Breast epithelium (tissue), 3 donors: ENCODE measurements around the gene CELF3.

Experiments
- POLR2A ChIP-seq: fragments of 450-650 bp; IDR thresholded peaks from one replicate; pipeline ENCODE4 v1.6.1; 2016; ENCODE audit warnings: antibody characterized with exemption, mild to moderate bottlenecking, moderate library complexity
- TF ChIP-seq, protein P1 (sequence below), 3 donors: fragments of 450-650 bp; IDR thresholded peaks; one replicate each; pipeline ENCODE4 v1.5.1; 2016 to 2017; ENCODE audit warnings: antibody characterized with exemption in 3 of 3, mild to moderate bottlenecking in 3 of 3, moderate library complexity in 3 of 3

GRCh38 chr1:151762941-151763921 is 46.6 kb upstream of the CELF3 start, which contains the start of gene MRPL9:
- TF ChIP-seq, protein P1, sequence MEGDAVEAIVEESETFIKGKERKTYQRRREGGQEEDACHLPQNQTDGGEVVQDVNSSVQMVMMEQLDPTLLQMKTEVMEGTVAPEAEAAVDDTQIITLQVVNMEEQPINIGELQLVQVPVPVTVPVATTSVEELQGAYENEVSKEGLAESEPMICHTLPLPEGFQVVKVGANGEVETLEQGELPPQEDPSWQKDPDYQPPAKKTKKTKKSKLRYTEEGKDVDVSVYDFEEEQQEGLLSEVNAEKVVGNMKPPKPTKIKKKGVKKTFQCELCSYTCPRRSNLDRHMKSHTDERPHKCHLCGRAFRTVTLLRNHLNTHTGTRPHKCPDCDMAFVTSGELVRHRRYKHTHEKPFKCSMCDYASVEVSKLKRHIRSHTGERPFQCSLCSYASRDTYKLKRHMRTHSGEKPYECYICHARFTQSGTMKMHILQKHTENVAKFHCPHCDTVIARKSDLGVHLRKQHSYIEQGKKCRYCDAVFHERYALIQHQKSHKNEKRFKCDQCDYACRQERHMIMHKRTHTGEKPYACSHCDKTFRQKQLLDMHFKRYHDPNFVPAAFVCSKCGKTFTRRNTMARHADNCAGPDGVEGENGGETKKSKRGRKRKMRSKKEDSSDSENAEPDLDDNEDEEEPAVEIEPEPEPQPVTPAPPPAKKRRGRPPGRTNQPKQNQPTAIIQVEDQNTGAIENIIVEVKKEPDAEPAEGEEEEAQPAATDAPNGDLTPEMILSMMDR (IDR thresholded peaks at IDR 0.05) = no peak
- no peak for TF ChIP-seq POLR2A
